HG02678 (cell line): ENCODE data around the gene FBXL20.

Experiments
- ATAC-seq: cut with Tn5 transposase; IDR thresholded peaks from one replicate; pipeline ENCODE4 v1.9.1; 2021; ENCODE audit warnings: mild to moderate bottlenecking, moderate library complexity; ENCODE audit not compliant: unreplicated experiment

FBXL20 gene

DNA sequence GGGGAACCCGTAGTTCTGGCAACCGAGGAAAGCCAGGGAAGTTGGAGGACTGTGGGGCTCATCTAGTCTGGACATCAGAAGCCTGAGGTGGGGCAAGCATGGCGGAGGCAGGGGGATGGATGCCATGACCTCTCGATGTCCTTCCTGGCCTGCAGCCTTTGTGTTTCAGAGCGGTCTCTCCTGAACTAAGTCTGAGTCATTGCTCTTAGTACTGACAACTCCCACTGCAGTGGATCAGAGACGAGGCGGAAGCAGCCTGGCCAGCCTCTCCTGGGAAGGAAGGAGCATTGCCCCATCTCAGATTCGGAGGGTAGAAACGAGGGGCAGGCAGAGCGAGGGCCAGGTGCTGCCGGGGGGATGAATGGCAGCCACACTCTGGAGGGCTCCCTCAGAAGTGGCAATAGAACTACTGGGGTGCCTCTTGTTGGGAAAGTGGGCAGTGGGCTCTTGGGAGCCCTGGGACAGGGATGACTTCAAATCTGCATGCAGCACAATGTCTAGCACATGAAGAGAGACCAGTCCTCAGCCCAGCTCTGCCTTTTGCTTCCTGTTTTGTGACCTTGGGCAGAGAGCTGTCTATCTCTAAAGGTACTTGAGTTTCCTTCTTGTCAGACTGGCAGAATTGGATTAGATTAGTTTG is 172.0 kb downstream of the FBXL20 start:
- no peak for ATAC-seq

DNA sequence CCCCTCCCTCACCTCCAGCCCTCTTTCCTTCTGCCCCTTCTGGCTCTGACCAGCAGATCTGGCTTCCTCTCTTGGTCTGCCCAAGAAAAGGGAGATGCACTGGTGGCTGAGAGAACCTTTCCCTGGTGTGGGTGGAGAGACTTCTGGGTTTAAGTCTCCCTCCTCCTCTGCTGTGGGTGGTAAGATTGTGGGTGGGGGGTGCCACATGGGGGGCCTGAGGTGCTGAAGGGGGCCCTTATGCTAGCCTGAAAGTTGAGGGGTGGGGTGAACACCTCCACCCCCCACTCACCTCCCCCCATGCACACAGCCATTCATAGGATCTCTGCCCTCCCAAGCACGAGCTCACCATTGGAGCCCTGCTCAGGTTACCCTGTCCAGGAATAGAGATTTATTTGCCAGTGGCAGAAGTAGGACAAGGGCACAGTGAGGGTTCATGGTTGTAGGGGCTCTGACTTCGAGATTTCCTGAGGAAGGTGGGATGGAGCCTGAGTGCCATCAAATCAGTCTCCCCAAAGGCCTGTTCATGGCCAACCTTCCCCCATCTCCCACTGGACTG is 174.0 kb downstream of the FBXL20 start:
- ATAC-seq, result no peak

DNA sequence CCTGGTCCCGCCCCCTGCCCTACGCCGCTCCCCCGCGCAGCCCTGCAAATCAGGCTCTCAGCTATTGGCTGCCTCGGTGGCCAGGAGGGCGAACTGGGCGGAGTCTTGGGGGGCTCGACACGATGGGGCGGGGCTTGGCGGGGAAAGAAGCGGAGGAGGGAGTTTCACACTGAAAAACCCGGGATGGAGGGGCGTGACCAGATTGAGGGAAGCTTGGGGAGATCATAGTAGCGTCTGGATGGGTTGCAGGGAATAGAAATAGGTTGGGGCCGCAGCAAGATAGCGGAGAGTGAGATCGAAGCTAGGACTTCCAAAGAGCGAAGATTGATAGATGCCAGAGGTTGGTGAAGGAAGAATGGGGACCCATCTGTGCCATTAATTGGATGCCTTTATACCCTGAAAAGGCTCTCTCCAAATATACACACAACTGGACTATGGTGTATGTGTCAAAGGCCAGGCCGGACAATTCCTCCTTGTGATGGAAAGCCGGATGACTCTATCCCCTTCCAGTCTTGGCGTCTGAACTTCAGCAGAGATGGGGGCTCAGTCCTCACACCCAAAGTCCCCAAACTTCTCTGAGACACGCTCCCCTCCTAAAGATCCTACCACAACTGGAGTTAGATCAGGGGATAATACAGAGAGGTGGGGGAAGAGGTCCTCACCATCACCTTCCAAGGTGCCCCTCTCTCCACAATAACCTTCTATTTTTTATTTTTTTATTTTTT is 175.3 kb downstream of the FBXL20 start:
- ATAC-seq, result no peak

DNA sequence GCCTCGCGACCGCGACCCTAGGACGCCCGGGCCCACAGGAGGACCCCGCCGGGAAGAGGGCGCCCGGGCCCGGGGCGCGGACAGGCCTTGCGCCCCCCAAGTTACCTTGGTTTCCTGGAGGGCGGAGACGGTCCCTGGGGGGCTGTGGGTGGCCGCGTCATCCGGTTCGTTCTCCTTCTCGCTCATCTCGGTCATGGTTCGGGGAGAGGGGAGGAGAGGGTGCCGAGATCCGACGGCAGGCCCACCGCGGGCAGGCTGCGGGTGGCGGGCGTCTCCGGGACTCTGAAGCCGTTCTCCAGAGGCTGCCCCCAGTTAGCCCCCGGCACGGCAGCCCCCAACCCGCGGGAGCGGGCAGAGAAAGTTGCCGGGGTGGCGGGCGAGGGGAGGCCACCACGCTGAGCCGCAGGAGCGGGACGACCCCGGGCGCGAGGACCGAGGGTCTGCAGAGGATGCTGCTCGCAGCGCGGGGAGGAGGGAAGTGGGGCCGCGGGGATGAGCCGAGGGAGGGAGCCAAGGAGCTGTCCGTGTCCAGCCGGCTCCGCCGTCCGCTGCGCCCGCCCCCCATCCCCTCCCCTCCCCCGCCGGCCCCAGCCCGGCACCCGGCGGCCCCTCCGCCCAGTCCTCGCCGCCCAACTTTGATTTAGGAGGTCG is 176.0 kb downstream of the FBXL20 start, which contains the start of gene STAC2:
TSS of gene STAC2 (minus strand) at position 638 of the 651 bp plus-strand sequence. CDS start at position 195, 443 bp downstream.
- no peak for ATAC-seq

DNA sequence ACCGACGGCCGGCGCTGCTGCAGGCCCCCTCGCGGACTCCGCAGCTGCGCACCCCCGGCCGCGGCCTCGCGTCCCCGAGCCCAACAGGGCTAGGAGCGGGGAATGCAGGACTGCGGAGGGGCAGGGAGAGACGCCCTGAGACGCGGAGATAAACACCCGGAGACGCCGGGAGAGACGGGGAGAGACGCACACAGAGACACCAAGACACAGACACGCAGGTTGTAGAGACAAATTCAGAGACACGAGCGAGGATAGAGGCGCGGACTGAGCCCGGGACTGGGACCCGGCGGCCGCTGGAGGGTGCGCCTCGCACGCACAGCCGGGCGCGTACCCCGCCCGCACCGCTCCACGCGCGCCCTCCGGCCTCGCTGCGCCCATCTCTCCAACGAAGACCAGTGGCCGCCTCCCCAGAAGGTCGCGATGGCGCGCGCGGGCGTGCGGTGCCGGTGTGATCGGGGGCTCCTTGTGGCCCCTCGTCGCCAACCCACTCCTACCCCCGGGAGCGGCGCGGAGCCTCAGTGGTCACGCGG is 176.6 kb downstream of the FBXL20 start:
- no peak for ATAC-seq

DNA sequence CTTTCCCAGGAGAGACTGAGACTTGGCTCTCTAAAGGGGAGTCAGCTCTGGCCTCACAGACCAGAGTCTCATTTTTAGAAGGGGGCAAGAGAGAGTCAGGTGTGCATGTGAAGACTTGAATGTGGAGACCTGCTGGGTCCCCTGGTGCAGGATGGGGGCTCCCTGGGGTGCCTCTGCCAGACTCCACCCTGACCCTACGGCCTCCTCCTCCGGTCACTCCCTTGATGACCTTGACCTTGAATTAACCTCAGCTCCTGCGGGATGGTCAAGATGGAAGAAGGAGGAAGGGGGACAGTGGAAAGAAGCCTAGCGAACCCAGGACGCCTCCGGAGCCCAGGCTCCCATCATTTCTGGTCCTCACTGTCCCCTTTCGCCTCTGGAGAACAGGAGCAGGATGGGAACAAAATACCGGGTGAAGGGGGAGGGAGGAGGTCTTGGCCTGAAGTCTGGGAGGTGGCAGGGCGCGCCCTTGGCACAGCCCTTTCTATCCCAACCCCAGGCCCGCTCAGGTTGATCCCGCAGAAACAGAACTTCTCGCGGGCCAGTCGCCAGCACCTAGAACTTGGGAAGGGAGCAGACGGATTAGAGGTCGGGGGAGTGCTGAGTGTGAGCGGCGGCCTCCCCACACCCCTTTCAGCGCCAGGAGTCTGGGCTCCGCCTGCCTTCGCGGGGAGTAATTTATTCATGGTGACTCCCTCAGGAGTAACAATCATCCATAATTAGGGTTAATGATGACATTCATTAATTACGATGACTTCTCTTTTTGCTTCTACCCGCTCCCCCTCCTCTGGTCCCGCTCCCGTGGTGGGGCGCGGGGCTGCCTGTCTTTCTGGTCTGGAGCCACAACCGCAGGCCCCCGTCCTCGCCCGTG is 177.3 kb downstream of the FBXL20 start:
- ATAC-seq, result no peak

DNA sequence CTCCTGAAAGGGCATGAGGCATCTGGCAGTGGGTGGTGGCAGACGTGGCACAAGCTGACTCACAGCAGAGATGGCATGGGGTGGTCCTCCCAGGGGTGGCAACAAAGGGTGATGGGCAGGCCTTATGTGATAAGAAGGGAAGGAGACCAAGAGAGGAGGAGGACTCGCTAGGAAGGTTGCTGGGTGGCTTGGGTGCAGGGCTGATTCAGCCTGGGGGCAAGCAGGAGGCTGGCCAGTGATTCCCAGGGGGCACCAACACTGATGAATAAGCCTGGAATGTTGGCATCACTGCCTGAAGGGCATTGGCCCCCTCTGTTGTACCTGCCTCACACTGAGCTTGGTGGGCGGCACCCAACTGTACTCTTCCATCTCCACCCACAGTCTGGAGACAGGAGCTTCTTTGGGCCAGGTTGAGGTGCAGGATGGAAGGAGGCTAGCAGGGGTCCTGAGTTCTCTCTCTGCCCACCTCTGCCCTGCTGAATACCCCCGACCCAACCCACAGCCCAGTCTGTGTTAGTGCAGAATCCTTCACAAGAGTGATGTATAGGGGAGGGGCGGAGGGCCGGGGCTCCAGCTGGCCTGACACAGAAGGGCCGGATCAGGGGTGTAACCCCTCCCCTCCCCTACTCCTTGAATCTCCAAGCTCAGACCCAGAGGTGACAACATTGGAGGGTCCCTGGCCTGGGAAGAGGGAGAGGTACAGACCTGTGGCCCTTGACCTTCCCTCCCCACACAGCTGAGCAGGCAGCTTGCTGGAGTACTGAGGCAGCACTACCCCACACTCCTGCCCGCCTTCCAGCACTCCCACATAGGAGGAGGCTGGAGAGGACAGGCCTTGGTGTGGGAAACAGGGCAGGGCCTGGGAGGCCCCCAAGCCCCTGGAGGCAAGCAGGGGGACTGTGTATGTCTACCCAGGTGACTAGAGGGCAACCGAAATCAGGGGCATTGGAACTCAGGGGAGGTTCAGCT is 178.3 kb downstream of the FBXL20 start:
- ATAC-seq, result no peak

DNA sequence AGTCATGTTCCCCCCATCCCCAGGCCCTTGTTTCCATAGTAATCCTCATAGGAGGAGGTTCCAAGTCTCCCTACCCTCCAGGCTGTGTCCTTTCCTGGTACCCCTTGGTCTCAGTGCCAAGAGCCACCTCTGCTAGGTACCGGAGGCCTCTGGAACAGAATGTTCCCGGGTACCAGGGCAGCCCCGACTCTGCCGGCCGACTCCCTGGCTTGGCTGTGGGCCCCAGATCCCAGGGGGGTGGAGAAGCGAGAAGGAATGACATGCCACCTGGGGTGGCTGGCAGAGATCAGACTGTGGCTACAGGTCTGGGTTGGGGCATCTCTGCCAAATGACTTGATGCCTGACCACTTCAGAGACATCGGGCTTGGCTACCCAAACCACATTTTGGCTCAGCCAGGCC is 179.3 kb downstream of the FBXL20 start:
- ATAC-seq, result no peak

DNA sequence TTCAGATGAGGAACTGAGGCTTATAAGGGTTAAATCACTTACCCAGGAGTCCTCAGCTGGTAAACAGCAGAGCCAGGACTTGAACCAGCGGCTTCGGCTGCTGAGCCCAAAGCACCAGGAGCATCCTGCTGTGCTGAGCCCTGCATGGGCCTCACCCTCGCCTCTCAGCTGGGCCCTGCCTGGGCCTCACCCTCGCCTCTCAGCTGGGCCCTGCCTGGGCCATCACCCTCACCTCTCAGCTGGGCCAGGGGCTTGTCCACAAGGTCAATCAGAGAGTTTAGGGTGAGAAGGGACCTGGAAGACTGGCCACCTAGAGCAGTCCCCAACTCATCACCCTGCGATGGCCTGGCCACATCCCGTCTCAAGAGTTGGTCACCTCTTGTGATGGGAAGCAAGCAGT is 179.9 kb downstream of the FBXL20 start:
- ATAC-seq, result no peak

DNA sequence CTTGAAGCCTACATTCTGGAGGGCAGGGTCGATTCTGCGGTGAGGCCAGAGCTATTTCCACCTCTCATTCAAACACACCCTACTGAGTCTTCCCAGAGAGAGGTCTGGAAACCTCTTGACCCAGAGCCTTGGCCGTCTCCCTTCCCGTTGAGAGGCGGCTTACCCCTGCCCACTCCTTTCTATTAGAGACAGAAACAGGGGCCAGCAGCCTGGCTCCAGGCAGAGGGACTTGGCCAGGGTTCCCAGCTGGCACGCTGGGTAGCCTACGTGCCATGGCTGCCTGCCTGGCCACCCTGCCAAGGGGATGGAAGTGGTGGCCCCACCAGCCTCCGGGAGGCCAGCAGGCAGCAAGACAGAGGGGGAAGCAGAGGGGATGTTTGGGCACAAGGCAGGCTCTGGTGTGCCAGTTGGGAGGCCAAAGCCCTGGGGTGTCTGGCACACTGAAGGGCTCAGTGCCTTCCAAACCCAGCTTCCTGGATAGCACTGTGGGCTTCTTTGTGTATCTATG is 181.7 kb downstream of the FBXL20 start:
- ATAC-seq, result no peak

DNA sequence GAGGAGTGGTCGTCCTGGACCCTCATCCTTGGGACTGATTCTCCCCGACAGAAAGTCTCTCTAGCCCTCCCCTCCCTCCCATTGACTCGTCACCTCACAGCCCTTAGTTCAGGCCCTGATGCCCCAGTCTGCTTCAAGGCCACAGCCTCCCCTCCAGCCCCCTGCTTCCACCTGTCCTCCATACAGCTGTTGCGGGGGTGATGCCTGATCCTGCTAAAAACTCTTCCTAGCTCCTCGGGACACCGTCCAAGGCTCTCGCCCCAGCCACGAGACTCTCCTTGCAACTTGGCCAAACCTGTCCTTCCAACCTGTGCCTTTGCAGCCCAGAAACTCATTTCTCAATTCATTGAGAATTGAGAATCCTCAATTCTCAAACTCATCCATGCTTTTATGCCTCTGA is 182.5 kb downstream of the FBXL20 start:
- ATAC-seq, result no peak

DNA sequence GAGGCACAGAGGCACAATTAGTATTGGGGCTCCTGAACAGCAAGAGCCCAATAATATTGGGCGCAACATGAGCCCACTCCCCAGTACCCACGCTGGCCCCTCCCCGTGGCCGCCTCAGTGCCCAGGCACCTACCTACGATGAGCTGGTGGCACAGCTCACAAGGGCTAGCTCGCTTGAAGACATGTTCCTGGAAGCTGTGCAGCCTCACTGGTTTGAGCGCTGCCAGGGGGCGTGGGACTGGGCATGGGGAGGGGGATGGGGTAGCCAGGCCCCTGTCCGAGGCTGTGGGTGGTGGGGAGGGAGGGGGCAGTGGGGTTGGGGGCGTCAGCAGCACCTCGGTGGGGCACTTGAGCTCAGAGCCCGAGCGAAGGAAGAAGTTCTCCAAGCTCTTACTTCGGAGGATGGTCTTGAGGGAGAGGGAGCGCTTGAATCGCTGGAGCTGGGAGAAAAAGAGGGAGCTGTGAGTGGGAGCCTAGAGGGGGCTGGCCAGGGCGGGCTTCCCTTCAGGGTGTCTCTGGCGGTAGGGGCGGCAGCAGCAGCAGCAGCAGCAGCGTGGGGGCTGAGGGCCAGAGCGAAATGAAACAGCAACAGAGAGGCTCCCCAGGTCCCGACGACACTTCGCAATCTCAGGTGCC is 183.6 kb downstream of the FBXL20 start:
- no peak for ATAC-seq

DNA sequence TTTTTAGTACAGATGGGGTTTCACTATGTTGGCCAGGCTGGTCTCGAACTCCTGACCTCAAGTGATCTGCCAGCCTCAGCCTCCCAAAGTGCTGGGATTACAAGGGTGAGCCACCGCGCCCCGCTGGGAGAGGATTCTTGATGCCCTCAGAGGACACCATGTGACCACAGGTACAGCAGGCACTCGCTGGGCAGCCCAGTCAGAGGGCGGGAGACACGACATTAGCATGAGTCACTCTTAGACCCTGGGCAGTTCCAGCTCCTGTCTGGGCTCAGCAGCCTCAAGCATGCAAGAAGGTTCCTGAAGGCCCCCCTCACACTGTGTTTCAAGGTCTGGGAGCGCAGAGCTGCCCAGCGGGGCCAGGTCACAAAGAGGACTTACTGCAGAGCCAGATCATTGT is 187.6 kb downstream of the FBXL20 start:
- no peak for ATAC-seq

DNA sequence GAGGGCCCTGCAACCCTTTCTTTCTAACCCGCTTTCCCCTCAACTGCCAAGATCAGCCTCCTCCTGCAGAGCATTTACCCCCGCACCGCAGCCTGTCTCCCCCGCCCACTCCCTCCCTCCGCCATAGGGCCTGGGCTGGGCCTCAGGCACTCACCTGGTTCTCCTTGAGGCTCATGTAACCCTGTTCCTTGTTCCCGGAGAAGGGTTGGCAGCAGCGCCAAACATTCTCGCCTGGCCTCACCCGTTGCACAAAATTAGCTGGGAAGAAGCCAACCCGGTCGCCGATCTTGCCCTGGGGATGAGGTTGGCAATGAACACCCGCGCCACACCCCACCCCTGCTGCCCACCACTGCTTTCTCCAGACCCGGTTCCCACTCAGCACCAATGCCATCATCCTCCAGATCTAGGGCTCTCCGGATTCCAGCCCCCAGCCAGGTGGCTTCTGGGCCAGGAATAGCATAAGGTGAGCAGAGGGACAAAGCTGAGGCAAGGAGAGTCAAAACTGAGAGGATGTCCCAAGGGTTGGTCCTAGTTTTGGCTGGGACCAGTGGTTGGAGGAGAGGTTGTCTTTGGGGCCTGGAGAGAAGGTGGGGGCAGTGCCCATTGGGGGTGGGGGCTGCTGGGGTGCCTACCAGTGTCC is 188.5 kb downstream of the FBXL20 start:
- no peak for ATAC-seq

DNA sequence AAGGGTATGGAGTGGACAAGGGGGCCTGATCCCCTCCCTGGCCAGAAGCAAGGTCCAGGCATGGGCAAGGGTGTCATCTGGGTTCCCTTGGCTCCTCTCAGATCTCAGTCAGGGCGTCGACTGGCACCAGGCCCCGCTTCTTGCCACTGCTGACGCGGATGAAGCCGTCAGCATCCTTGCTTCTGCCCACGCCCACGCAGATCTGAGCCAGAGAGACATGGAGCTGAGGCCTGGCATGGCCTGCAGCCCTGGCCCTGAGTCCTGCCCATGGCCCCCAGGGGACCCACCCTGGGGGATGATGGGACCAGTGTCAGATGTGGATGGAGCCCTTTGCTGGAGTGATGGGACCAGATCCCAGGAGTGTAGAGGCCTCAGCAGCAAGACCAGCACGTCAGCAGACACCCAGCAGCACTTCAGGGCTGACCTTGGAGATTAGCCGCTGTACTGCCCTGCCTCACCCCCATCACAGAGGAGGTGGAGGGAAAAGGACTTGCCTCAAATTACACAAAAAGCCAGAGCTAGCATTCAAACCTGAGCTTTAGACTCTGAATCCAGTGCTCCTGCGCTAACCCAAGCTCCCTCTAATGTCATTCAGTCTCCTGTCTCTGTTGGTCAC is 189.1 kb downstream of the FBXL20 start:
- no peak for ATAC-seq

DNA sequence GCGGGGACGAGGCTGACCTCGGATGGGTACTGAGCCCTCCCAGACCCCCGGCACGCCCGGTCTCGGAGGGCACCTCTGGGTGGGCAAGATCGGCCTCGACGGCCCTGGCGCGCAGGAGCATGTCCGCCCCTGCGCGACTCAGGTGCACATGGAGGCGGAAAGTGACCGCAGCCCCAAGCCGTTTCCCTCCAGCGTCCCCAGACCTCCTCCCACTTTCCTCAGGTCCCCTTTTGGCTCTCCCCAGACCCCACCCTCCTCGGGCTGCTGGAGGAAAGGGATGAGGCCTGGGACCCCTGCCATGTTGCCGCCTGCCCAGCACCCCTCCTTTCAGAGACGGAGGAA is 191.4 kb downstream of the FBXL20 start:
- no peak for ATAC-seq

DNA sequence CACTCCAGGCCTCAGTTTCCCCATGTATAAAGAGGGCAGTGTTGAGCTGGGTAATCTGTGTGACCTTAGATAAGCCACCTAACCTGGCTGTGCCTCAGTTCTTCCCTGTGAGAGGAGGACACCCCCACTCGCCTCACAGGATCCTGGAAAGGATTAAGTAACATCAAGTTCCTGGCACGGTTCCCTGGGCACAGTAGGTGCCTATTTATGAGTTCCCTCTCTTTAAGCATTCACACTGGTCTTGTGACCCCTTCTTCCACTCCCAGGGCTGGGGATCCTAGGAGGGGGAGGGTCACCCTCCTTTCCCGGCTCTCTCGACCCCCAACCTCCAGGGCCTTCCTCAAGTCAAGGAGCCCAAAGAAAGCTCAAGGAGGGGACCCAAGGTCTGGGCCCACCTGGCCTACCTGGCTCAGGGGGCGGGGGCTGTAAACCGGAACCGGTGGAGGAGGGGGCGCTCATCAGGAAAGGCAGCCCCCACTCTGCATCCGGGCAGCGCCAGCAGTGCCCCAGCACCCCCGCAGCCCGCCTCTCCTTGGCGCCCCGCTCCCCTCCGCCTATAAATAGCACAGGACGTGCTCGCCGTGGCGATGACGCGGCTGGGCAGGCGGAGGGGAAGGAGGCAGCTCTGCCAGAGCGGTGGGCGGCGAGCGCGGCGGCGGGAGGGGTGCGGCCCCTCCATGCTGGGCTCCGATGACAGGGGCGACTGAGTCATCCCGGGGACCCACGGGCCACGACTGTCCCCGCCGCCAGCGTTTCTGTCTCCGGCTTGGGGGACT is 191.9 kb downstream of the FBXL20 start:
- ATAC-seq, result no peak
